Endothelial cell of umbilical vein (primary cell): ENCODE measurements around the gene ANKRD12. TPM values are rescaled to one million over a fixed set of nuclear protein-coding genes. Genes with fewer than 3 reads are reported as not detected.

ENCODE experiments used
- BruUV-seq: library from RNA; stranded (reverse); fragments of 400-500 nt; replicated peaks from 2 replicates; lab custom pipeline; 2021; lab: Mats Ljungman, UMichigan
- CTCF ChIA-PET: fragments of 300-600, 350-600 bp; sonication (Branson Sonifier 250); formaldehyde crosslinking; loops from one replicate; lab custom pipeline; 2021; ENCODE audit warnings: antibody characterized with exemption, inconsistent platforms; lab: Charles Lee
- POLR2A ChIA-PET: fragments of 300-600, 350-600 bp; sonication (Branson Sonifier 250); formaldehyde crosslinking; loops from one replicate; lab custom pipeline; 2021; ENCODE audit warnings: antibody characterized with exemption, inconsistent platforms; lab: Charles Lee
- DNase-seq: peaks from one replicate; pipeline ENCODE4 v3.0.0-alpha.2; 2011; ENCODE audit warnings: low read depth, low spot score
- FAIRE-seq: peaks from 2 replicates; lab custom pipeline; 2011; peaks lifted over from hg19 to GRCh38; lab: Jason Lieb, UNC
- H2AFZ ChIP-seq: 2 replicates; pipeline ENCODE4 v1.6.0; 2012; ENCODE audit warnings: low read depth, low read length, control low read depth, inconsistent platforms
- H3K27ac ChIP-seq: 2 replicates; pipeline ENCODE4 v1.5.1; 2011; ENCODE audit warnings: low read depth, mild to moderate bottlenecking, control low read depth, low read length, moderate library complexity; ENCODE audit not compliant: insufficient read depth
- H3K27me3 ChIP-seq, 2 experiments: 2 replicates each; pipeline versions ENCODE4 v1.6.0 to v1.6.1; 2011; ENCODE audit warnings: low read length in 2 of 2, mixed read lengths in 1 of 2; ENCODE audit not compliant: control insufficient read depth in 2 of 2, insufficient read depth in 2 of 2
- H3K36me3 ChIP-seq, 2 experiments: 2 replicates in 1 of 2; 3 replicates in 1 of 2; pipeline ENCODE4 v1.5.1; 2011; ENCODE audit warnings: low read length in 2 of 2, mild to moderate bottlenecking in 1 of 2, moderate library complexity in 1 of 2; ENCODE audit not compliant: control insufficient read depth in 2 of 2, insufficient read depth in 2 of 2; ENCODE audit errors: extremely low read depth in 1 of 2
- H3K4me1 ChIP-seq: 3 replicates; pipeline ENCODE4 v1.5.1; 2011; ENCODE audit warnings: mild to moderate bottlenecking, low read length; ENCODE audit not compliant: control insufficient read depth, insufficient read depth; ENCODE audit errors: extremely low read depth
- H3K4me2 ChIP-seq: 2 replicates; pipeline ENCODE4 v1.6.1; 2011; ENCODE audit warnings: low read length, control low read depth, mixed read lengths; ENCODE audit not compliant: insufficient read depth
- H3K4me3 ChIP-seq, 3 experiments: fragments of 200-600 bp in 1 of 3; sonication (generic), shearing (Covaris generic) in 1 of 3; replicated peaks in 1 of 3; 2 replicates each; pipeline ENCODE4 v1.5.1; 2011 to 2016; ENCODE audit warnings: control low read depth in 3 of 3, low read length in 3 of 3, mild to moderate bottlenecking in 2 of 3, inconsistent platforms in 1 of 3, low read depth in 1 of 3, moderate library complexity in 1 of 3; ENCODE audit not compliant: insufficient read depth in 1 of 3
- H3K79me2 ChIP-seq: 2 replicates; pipeline ENCODE4 v1.6.0; 2012; ENCODE audit warnings: low read length, inconsistent platforms; ENCODE audit not compliant: control insufficient read depth, insufficient read depth
- H3K9ac ChIP-seq: replicated peaks from 2 replicates; pipeline ENCODE3; 2011; ENCODE audit warnings: low read length, control low read depth; ENCODE audit not compliant: insufficient read depth; ENCODE audit errors: extremely low read depth
- H3K9me1 ChIP-seq: replicated peaks from 3 replicates; pipeline ENCODE4 v1.6.0; 2011; ENCODE audit warnings: mild to moderate bottlenecking, low read length; ENCODE audit not compliant: control insufficient read depth, insufficient read depth; ENCODE audit errors: extremely low read depth
- H3K9me3 ChIP-seq: replicated peaks from 2 replicates; pipeline ENCODE4 v1.5.1; 2012; ENCODE audit warnings: low read length, inconsistent platforms; ENCODE audit not compliant: control insufficient read depth, insufficient read depth
- H4K20me1 ChIP-seq: replicated peaks from 2 replicates; pipeline ENCODE3; 2011; ENCODE audit warnings: mild to moderate bottlenecking, low read length; ENCODE audit not compliant: control insufficient read depth, insufficient read depth; ENCODE audit errors: extremely low read depth
- CTCF ChIP-seq, 2 donors: IDR thresholded peaks; 1 replicate in 1 of 2; 2 replicates in 1 of 2; pipeline ENCODE4 v1.5.1; 2011; ENCODE audit warnings: low read length in 2 of 2, mild to moderate bottlenecking in 2 of 2, moderate library complexity in 2 of 2, control low read depth in 1 of 2, inconsistent platforms in 1 of 2, low read depth in 1 of 2; ENCODE audit not compliant: insufficient read depth in 1 of 2; ENCODE audit errors: extremely low read depth in 1 of 2
- EZH2 ChIP-seq: IDR thresholded peaks from 2 replicates; pipeline ENCODE4 v1.6.1; 2012; ENCODE audit warnings: borderline replicate concordance, low read depth, mild to moderate bottlenecking, moderate library complexity, low read length, inconsistent platforms; ENCODE audit not compliant: severe bottlenecking
- FOS ChIP-seq: IDR thresholded peaks from 2 replicates; pipeline ENCODE4 v1.6.1; 2011; ENCODE audit warnings: mild to moderate bottlenecking, low read length, moderate library complexity, borderline replicate concordance; ENCODE audit not compliant: insufficient read depth
- GATA2 ChIP-seq: IDR thresholded peaks from 2 replicates; pipeline ENCODE4 v1.7.0; 2011; ENCODE audit warnings: low read depth, mild to moderate bottlenecking, moderate library complexity, mixed read lengths, low read length; ENCODE audit not compliant: insufficient read length, insufficient read depth
- JUN ChIP-seq: IDR thresholded peaks from 2 replicates; pipeline ENCODE4 v1.6.1; 2011; ENCODE audit warnings: borderline replicate concordance, low read depth; ENCODE audit not compliant: insufficient read length, insufficient read depth
- MAX ChIP-seq: IDR thresholded peaks from 2 replicates; pipeline ENCODE4 v1.6.1; 2011; ENCODE audit not compliant: insufficient read depth, insufficient read length
- MYC ChIP-seq: IDR thresholded peaks from one replicate; pipeline ENCODE4 v1.6.1; 2011; ENCODE audit warnings: mild to moderate bottlenecking, low read depth, low read length
- POLR2A ChIP-seq: IDR thresholded peaks from 2 replicates; pipeline ENCODE4 v1.6.1; 2012; ENCODE audit warnings: low read depth, mild to moderate bottlenecking, control low read depth, low read length
- POLR2AphosphoS5 ChIP-seq: IDR thresholded peaks from 2 replicates; pipeline ENCODE4 v1.6.1; 2012; ENCODE audit warnings: low read depth, mild to moderate bottlenecking, control low read depth, low read length, moderate library complexity; ENCODE audit not compliant: insufficient read depth
- dilution Hi-C: fragments of 300-500 bp; cut with MboI; formaldehyde crosslinking; loops from one replicate; pipeline ENCODE4 v1.15.0; 2019; ENCODE audit warnings: low sequenced_read_pairs; ENCODE audit not compliant: extremely low pct_ligation_motif_present
- intact Hi-C: fragments of 100-400 bp; cut with micrococcal nuclease; formaldehyde crosslinking; loops from one replicate; pipeline ENCODE4 v1.10.0; 2022
- polyA plus RNA-seq, 4 experiments: library from polyadenylated mRNA; depleted of rRNA in 3 of 4; stranded (reverse) in 3 of 4; unstranded in 1 of 4; fragments of >200 nt; gene quantifications; 2 replicates each; pipeline versions ENCODE4 v1.2.1 to v1.2.3, GENCODE V29; 2011 to 2012; ENCODE audit warnings: missing spikeins in 1 of 4
- total RNA-seq: library from RNA; stranded (reverse); gene quantifications from 2 replicates; pipeline ENCODE4 v1.2.3, GENCODE V29; 2021

ANKRD12 gene
- total and polyA plus RNA-seq, 2 donors (not counting 3 experiments of a cell fraction or from before 2014, with no cell fraction given) = 1.5 to 25.4 TPM

GRCh38 chr18:9146224-9146623, 9.6 kb downstream of the ANKRD12 start:
- Histone ChIP-seq H3K9me1 (no peaks in the 10 kb centered on the region), H3K36me3 (no peaks in the 10 kb centered on the region), H3K27ac (no peak overlapping the region), H3K9ac (no peak overlapping the region), H3K79me2 (peaks cover 82% of the 10 kb centered on the region), H3K4me1 (peaks cover 12% of the 10 kb centered on the region), H2AFZ (no peak overlapping the region), H4K20me1 (no peaks in the 10 kb centered on the region), H3K9me3 (no peaks in the 10 kb centered on the region), H3K27me3 (no peaks in the 10 kb centered on the region), H3K4me3 (no peak overlapping the region), H3K4me2 (no peak overlapping the region)
- no peak for DNase-seq
- ChIA-PET POLR2A (no interaction called here), CTCF (interaction anchor here (1.0 to 2.0 kb wide), 5 partner anchors 43 to 370 kb away, joined by 3 to 16 read pairs (median 4); partner anchors contain the start of gene NDUFV2)
- dilution Hi-C loops (no loop called here), intact Hi-C loops (loop anchor here (2.0 to 5.0 kb wide), 2 partner anchors 157 to 494 kb away; no protein-coding TSS in a partner anchor)
- no TSS peak for BruUV-seq
- no peak for FAIRE-seq
- TF ChIP-seq JUN (no peak), CTCF (IDR thresholded peaks at IDR 0.05; ENCODE audit: extremely low read depth in 1 of 2, insufficient read depth in 1 of 2, low read depth in 1 of 2, low read length in 2 of 2) (no peak), POLR2A (no peak), GATA2 (no peak), POLR2AphosphoS5 (no peak), EZH2 (no peak), MAX (no peak), MYC (no peak), FOS (no peak)
